ENCODE data around the gene TMA7B. TPM values are rescaled to one million over a fixed set of nuclear protein-coding genes. Genes with fewer than 3 reads are reported as not detected.

Gene TMA7B
- total and polyA plus RNA-seq, 11 donors: 0.24 TPM; not detected in 10

DNA sequence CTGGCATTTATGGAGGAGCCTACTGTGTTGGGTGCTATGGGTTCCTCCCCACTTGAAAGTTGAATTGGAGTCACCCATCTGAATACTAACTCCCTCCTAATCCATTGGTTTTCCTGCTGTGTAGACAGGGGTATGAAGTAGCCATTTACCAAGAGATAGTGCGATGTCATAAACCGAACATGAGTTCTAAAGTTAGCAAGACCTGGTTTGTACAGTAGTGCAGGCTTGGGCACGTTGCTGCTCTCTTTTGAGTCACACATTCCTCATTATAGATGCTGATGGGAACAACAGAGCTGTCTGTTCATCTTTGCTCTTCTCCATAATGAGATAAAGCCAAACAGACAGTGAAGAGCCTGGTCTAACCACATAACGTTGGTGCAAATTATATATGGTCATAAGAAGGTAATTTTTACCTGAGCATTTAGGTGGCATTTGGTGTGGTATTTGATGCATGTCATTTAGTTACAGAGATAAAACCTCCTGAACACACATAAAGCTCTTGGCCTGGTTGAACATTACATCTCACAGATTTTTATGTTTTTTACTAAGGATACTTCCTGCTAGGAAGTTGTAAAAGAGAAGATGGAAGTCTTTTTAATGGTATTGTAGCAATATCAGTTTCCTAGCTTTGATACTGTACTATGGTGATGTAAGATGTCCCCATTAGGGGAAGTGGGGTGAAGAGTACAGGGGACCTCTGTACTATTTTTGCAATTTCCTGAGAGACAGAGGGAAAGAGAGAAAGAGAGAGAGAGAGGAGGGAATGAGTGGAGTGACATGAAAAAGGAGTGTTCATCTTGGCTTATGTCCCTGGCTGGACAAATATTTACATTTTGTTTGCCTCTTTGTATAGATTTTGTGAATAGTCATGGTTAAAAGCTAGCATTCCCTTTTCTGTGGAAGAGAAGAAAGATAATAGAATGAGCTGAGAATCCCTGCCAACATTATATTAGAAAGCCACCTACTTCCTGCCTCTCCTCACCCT lies 31.4 kb upstream of the TMA7B start:
- no peak overlapping the region for H3K27ac ChIP-seq
- ATAC-seq (no peak), DNase-seq (no peak)
- no peaks in the 10 kb centered on the region for H3K36me3 ChIP-seq
- peaks cover 0 to 43% (median 0%) of the 10 kb centered on the region in 12 donors for H3K4me1 ChIP-seq
- no peak overlapping the region for H3K4me3 ChIP-seq
- TF ChIP-seq, protein P1, sequence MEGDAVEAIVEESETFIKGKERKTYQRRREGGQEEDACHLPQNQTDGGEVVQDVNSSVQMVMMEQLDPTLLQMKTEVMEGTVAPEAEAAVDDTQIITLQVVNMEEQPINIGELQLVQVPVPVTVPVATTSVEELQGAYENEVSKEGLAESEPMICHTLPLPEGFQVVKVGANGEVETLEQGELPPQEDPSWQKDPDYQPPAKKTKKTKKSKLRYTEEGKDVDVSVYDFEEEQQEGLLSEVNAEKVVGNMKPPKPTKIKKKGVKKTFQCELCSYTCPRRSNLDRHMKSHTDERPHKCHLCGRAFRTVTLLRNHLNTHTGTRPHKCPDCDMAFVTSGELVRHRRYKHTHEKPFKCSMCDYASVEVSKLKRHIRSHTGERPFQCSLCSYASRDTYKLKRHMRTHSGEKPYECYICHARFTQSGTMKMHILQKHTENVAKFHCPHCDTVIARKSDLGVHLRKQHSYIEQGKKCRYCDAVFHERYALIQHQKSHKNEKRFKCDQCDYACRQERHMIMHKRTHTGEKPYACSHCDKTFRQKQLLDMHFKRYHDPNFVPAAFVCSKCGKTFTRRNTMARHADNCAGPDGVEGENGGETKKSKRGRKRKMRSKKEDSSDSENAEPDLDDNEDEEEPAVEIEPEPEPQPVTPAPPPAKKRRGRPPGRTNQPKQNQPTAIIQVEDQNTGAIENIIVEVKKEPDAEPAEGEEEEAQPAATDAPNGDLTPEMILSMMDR (IDR thresholded peaks at IDR 0.05): no peak
- no peak for TF ChIP-seq POLR2A (IDR thresholded peaks at IDR 0.05)
- peaks cover 0 to 77% (median 11%) of the 10 kb centered on the region in 9 donors for H3K27me3 ChIP-seq
- no peaks in the 10 kb centered on the region for H3K9me3 ChIP-seq
- WGBS, 4 donors: 70 to 78% (median 75%) methylated on average over 4 of the region's 4 CpGs
- intact Hi-C loops (cut with DNase I): no loop called here

- TF ChIP-seq, protein P1 (IDR thresholded peaks at IDR 0.05): no peak
- no peak for TF ChIP-seq POLR2A (IDR thresholded peaks at IDR 0.05)
- no peak for ATAC-seq
- DNase-seq: no peak
- Histone ChIP-seq H3K4me1 (peaks cover 0 to 34% (median 0%) of the 10 kb centered on the region in 12 donors), H3K9me3 (no peaks in the 10 kb centered on the region), H3K36me3 (no peaks in the 10 kb centered on the region), H3K4me3 (no peak overlapping the region), H3K27ac (no peak overlapping the region), H3K27me3 (peaks cover 0 to 72% (median 11%) of the 10 kb centered on the region in 9 donors)
- intact Hi-C loops (cut with DNase I): loop anchor here in 2 of 10 donors (5.0 to 10.0 kb wide), 2 partner anchors 91 to 94 kb away; no protein-coding TSS in a partner anchor
- WGBS, 4 donors: 61 to 69% (median 65%) methylated on average over 2 of the region's 2 CpGs
Measured at GRCh38 chr22:39931251-39931650, 28.9 kb upstream of the TMA7B start.

GRCh38 chr22:39932166-39932565 lies 28.0 kb upstream of the TMA7B start:
- WGBS, 4 donors: 68 to 75% (median 71%) methylated on average over 2 of the region's 2 CpGs
- no peak overlapping the region for H3K27ac ChIP-seq
- ATAC-seq: no peak
- peaks cover 0 to 63% (median 11%) of the 10 kb centered on the region in 9 donors for H3K27me3 ChIP-seq
- no peak for TF ChIP-seq POLR2A (IDR thresholded peaks at IDR 0.05)
- TF ChIP-seq, protein P1 (IDR thresholded peaks at IDR 0.05): no peak
- no peaks in the 10 kb centered on the region for H3K36me3 ChIP-seq
- peaks cover 0 to 25% (median 0%) of the 10 kb centered on the region in 12 donors for H3K4me1 ChIP-seq
- no peak for DNase-seq
- H3K9me3 ChIP-seq: no peaks in the 10 kb centered on the region
- H3K4me3 ChIP-seq: no peak overlapping the region
- intact Hi-C loops (cut with DNase I): loop anchor here in 4 of 10 donors (2.0 to 10.0 kb wide), 3 partner anchors 90 to 93 kb away; no protein-coding TSS in a partner anchor
